Measurements from ENCODE around the gene SATB2.

Gene SATB2

GRCh38 chr2:199315299-199316179 is 142.2 kb downstream of the SATB2 start:
- no peak overlapping the region for H3K4me3 ChIP-seq (replicated peaks in 1 of 2; ENCODE audit: low read depth in 2 of 2, low read length in 2 of 2)
- peak; percentile 15 to 60 for DNase-seq (ENCODE audit: low read depth in 2 of 2)
- TF ChIP-seq CTCF (IDR thresholded peaks at IDR 0.05; ENCODE audit: low read depth, low read length) = no peak

- no peak overlapping the region for H3K4me3 ChIP-seq (replicated peaks in 1 of 2; ENCODE audit: low read depth in 2 of 2, low read length in 2 of 2)
- DNase-seq (ENCODE audit: low read depth in 2 of 2) = no peak
- TF ChIP-seq CTCF (IDR thresholded peaks at IDR 0.05; ENCODE audit: low read depth, low read length) = no peak
These were observed 144.8 kb downstream of the SATB2 start for GRCh38 chr2:199312931-199313330.

GRCh38 chr2:199310771-199311585 is 146.8 kb downstream of the SATB2 start:
- TF ChIP-seq CTCF (IDR thresholded peaks at IDR 0.05; ENCODE audit: low read depth, low read length) = no peak
- H3K4me3 ChIP-seq (replicated peaks in 1 of 2; ENCODE audit: low read depth in 2 of 2, low read length in 2 of 2) = no peak overlapping the region
- no peak for DNase-seq (ENCODE audit: low read depth in 2 of 2)

- H3K4me3 ChIP-seq (replicated peaks in 1 of 2; ENCODE audit: low read depth in 2 of 2, low read length in 2 of 2) = no peak overlapping the region
- no peak for TF ChIP-seq CTCF (IDR thresholded peaks at IDR 0.05; ENCODE audit: low read depth, low read length)
- DNase-seq (ENCODE audit: low read depth in 2 of 2) = no peak
These were observed 147.8 kb downstream of the SATB2 start for GRCh38 chr2:199309973-199310372.

- no peak for TF ChIP-seq CTCF (IDR thresholded peaks at IDR 0.05; ENCODE audit: low read depth, low read length)
- no peak overlapping the region for H3K4me3 ChIP-seq (replicated peaks in 1 of 2; ENCODE audit: low read depth in 2 of 2, low read length in 2 of 2)
- DNase-seq (ENCODE audit: low read depth in 2 of 2) = no peak
These were observed 148.3 kb downstream of the SATB2 start for GRCh38 chr2:199309411-199309810.

GRCh38 chr2:199308567-199308966 is 149.2 kb downstream of the SATB2 start:
- H3K4me3 ChIP-seq (replicated peaks in 1 of 2; ENCODE audit: low read depth in 2 of 2, low read length in 2 of 2) = no peak overlapping the region
- DNase-seq (ENCODE audit: low read depth in 2 of 2) = no peak
- TF ChIP-seq CTCF (IDR thresholded peaks at IDR 0.05; ENCODE audit: low read depth, low read length) = no peak
